Keratinocyte (primary cell): ENCODE measurements around the gene AGRN. TPM values are rescaled to one million over a fixed set of nuclear protein-coding genes. Genes with fewer than 3 reads are reported as not detected.

Experiments used
- DNase-seq: peaks from one replicate; pipeline ENCODE4 v3.0.0-alpha.2; 2011; ENCODE audit warnings: low read depth, missing footprints, low spot score
- FAIRE-seq: peaks from 2 replicates; lab custom pipeline; 2011; peaks lifted over from hg19 to GRCh38; lab: Jason Lieb, UNC
- H2AFZ ChIP-seq: 2 replicates; pipeline ENCODE4 v1.6.0; 2012; ENCODE audit warnings: low read length, control low read depth, inconsistent platforms; ENCODE audit not compliant: control insufficient read depth
- H3K27ac ChIP-seq: 2 replicates; pipeline ENCODE4 v1.5.1; 2011; ENCODE audit warnings: low read length; ENCODE audit not compliant: control insufficient read depth, insufficient read depth
- H3K27me3 ChIP-seq: 3 replicates; pipeline ENCODE4 v1.6.0; 2011; ENCODE audit warnings: low read length; ENCODE audit not compliant: control insufficient read depth, insufficient read depth; ENCODE audit errors: extremely low read depth
- H3K36me3 ChIP-seq, 2 experiments: 2 replicates in 1 of 2; 3 replicates in 1 of 2; pipeline ENCODE4 v1.5.1; 2011; ENCODE audit warnings: low read length in 2 of 2, mild to moderate bottlenecking in 1 of 2; ENCODE audit not compliant: control insufficient read depth in 2 of 2, insufficient read depth in 2 of 2; ENCODE audit errors: extremely low read depth in 1 of 2
- H3K4me1 ChIP-seq: 3 replicates; pipeline ENCODE4 v1.5.1; 2011; ENCODE audit warnings: low read length; ENCODE audit not compliant: control insufficient read depth, insufficient read depth; ENCODE audit errors: extremely low read depth
- H3K4me2 ChIP-seq: 3 replicates; pipeline ENCODE4 v1.6.0; 2011; ENCODE audit warnings: low read depth, low read length; ENCODE audit not compliant: control insufficient read depth, insufficient read depth; ENCODE audit errors: extremely low read depth
- H3K4me3 ChIP-seq, 3 experiments: fragments of 200-600 bp in 1 of 3; sonication (generic) in 1 of 3; 2 replicates in 2 of 3; 3 replicates in 1 of 3; pipeline ENCODE4 v1.5.1; 2011 to 2016; ENCODE audit warnings: low read length in 3 of 3, mild to moderate bottlenecking in 3 of 3, control low read depth in 2 of 3, inconsistent platforms in 1 of 3, low read depth in 1 of 3, mixed read lengths in 1 of 3, mixed run types in 1 of 3, moderate library complexity in 1 of 3; ENCODE audit not compliant: control insufficient read depth in 2 of 3, insufficient read depth in 2 of 3; ENCODE audit errors: extremely low read depth in 1 of 3
- H3K79me2 ChIP-seq: 2 replicates; pipeline ENCODE4 v1.6.0; 2012; ENCODE audit warnings: low read length; ENCODE audit not compliant: control insufficient read depth, insufficient read depth
- H3K9ac ChIP-seq: 3 replicates; pipeline ENCODE4 v1.6.0; 2011; ENCODE audit warnings: low read length; ENCODE audit not compliant: control insufficient read depth, insufficient read depth; ENCODE audit errors: extremely low read depth
- H3K9me1 ChIP-seq: 3 replicates; pipeline ENCODE4 v1.6.0; 2011; ENCODE audit warnings: low read length; ENCODE audit not compliant: control insufficient read depth, insufficient read depth; ENCODE audit errors: extremely low read depth
- H3K9me3 ChIP-seq: 2 replicates; pipeline ENCODE4 v1.5.1; 2012; ENCODE audit warnings: low read depth, low read length; ENCODE audit not compliant: control insufficient read depth
- H4K20me1 ChIP-seq: 3 replicates; pipeline ENCODE4 v1.6.0; 2011; ENCODE audit warnings: low read length; ENCODE audit not compliant: control insufficient read depth, insufficient read depth; ENCODE audit errors: extremely low read depth
- CTCF ChIP-seq, 3 experiments: IDR thresholded peaks in 1 of 3; conservative IDR thresholded peaks in 1 of 3; optimal IDR thresholded peaks in 1 of 3; 2 replicates in 2 of 3; 3 replicates in 1 of 3; pipeline versions ENCODE3 to v1.5.1; 2011; ENCODE audit warnings: low read length in 3 of 3, mild to moderate bottlenecking in 3 of 3, moderate library complexity in 2 of 3, control low read depth in 1 of 3, inconsistent platforms in 1 of 3; ENCODE audit not compliant: insufficient read depth in 2 of 3; ENCODE audit errors: extremely low read depth in 1 of 3
- EZH2 ChIP-seq: IDR thresholded peaks from one replicate; pipeline ENCODE4 v1.6.1; 2012; ENCODE audit warnings: inconsistent platforms, mild to moderate bottlenecking, low read length, moderate library complexity
- dilution Hi-C: fragments of 300-500 bp; cut with MboI; formaldehyde crosslinking; loops from one replicate; pipeline ENCODE4 v1.7.0; 2020; ENCODE audit warnings: low sequenced_read_pairs; ENCODE audit not compliant: extremely low pct_ligation_motif_present
- polyA plus RNA-seq, 5 experiments: library from polyadenylated mRNA; depleted of rRNA in 3 of 5; stranded (reverse) in 3 of 5; stranded (forward) in 1 of 5; unstranded in 1 of 5; fragments of >200 nt; gene quantifications; 1 replicate in 1 of 5; 2 replicates in 3 of 5; 3 replicates in 1 of 5; pipeline versions ENCODE4 v1.2.1 to v1.2.3, GENCODE V29; 2011 to 2012; ENCODE audit warnings: missing spikeins in 2 of 5, low read depth in 1 of 5, low replicate concordance in 1 of 5

The AGRN gene
- polyA plus RNA-seq, 1 donor (not counting 4 experiments of a cell fraction or from before 2014, with no cell fraction given): 72.4 TPM

- Histone ChIP-seq H3K36me3 (no peaks in the 10 kb centered on the region), H3K9ac (no peak overlapping the region), H3K4me3 (no peak overlapping the region), H3K27me3 (peaks cover 24% of the 10 kb centered on the region), H3K4me1 (peaks cover 22% of the 10 kb centered on the region), H3K4me2 (no peak overlapping the region), H3K9me3 (no peaks in the 10 kb centered on the region), H2AFZ (no peak overlapping the region), H3K9me1 (no peaks in the 10 kb centered on the region), H3K27ac (no peak overlapping the region), H3K79me2 (no peaks in the 10 kb centered on the region), H4K20me1 (no peaks in the 10 kb centered on the region)
- no peak for TF ChIP-seq EZH2
- FAIRE-seq (no peak), DNase-seq (no peak)
- dilution Hi-C loops: no loop called here
These were observed 46.7 kb downstream of the AGRN start for GRCh38 chr1:1066403-1067283.

- no peak overlapping the region for H3K4me2 ChIP-seq
These were observed 47.5 kb downstream of the AGRN start for GRCh38 chr1:1067284-1067859.

More at GRCh38 chr1:1067284-1067859, 47.5 kb downstream of the AGRN start:
- FAIRE-seq (no peak), DNase-seq (no peak)
- no peaks in the 10 kb centered on the region for H3K9me1 ChIP-seq
- H3K4me1 ChIP-seq: peaks cover 22% of the 10 kb centered on the region
- no peaks in the 10 kb centered on the region for H3K9me3 ChIP-seq
- dilution Hi-C loops: no loop called here
- TF ChIP-seq EZH2: no peak
- no peak for TF ChIP-seq CTCF (optimal IDR thresholded peaks at IDR 0.05 in 1 of 3, IDR thresholded peaks at IDR 0.05 in 1 of 3, conservative IDR thresholded peaks at IDR 0.05 in 1 of 3; ENCODE audit: extremely low read depth in 1 of 3, insufficient read depth in 2 of 3, low read length in 3 of 3)
- no peaks in the 10 kb centered on the region for H3K36me3 ChIP-seq
- no peaks in the 10 kb centered on the region for H3K79me2 ChIP-seq
- no peak overlapping the region for H2AFZ ChIP-seq
- H3K27ac ChIP-seq: no peak overlapping the region
- no peak overlapping the region for H3K9ac ChIP-seq
- H4K20me1 ChIP-seq: no peaks in the 10 kb centered on the region
- H3K27me3 ChIP-seq: peaks cover 19% of the 10 kb centered on the region
- no peak overlapping the region for H3K4me3 ChIP-seq
